SK-N-SH treated with all-trans-retinoic acid at 6 μM for 48 hours (cell line): Measurements from ENCODE around the gene GPC6.

Experiments used
- ARNTL ChIP-seq: fragments of 450-650 bp; formaldehyde crosslinking; IDR thresholded peaks from 2 replicates; pipeline ENCODE4 v1.5.0; 2020; ENCODE audit warnings: low read depth, mild to moderate bottlenecking, moderate library complexity, borderline replicate concordance
- RARB ChIP-seq: fragments of 250-450 bp; sonication (Bioruptor Pico); IDR thresholded peaks from 2 replicates; pipeline ENCODE4 v1.8.0; 2021; ENCODE audit warnings: mild to moderate bottlenecking, moderate library complexity

DNA sequence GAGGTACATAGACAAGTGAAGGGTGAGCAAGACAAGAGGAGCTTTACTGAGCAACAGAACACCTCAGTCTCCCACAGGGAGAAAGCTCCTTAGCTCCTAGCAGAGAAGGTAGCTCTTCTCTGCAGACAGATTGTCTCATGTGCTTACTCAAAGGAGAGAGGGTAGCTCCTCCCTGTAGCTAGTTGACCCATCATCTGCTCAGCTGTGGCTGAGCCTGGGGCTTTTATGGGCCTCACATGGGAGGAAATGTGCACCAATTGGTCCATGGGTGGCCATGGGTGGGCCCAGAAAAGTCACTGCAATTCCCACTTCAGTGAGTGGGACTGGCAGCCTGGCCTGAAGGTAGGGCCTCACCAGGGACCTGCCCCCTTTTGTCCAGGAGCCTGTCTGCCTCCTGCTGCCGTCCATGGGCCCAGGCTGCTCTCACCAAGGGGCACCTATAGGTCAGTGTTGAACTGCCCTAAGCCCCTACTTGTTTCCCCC is 246.2 kb downstream of the GPC6 start:
- TF ChIP-seq ARNTL (no peak), RARB (CRISPR knock-in tag) (no peak)
